Rectal smooth muscle tissue (tissue), 1 donor: ENCODE data around the gene NMBR.
"Not testable (repeated sequence)": the region's sequence is repeated elsewhere in the genome, so short reads cannot be mapped to it uniquely, and the experiment has no call there.

ENCODE experiments used
- H3K27ac ChIP-seq: one replicate; pipeline ENCODE4 v1.7.0; 2013; ENCODE audit warnings: low read depth, low read length, inconsistent platforms
- H3K27me3 ChIP-seq: one replicate; pipeline ENCODE4 v1.7.0; 2013; ENCODE audit warnings: low read length; ENCODE audit not compliant: control insufficient read depth, insufficient read depth
- H3K36me3 ChIP-seq: one replicate; pipeline ENCODE4 v1.7.0; 2013; ENCODE audit warnings: low read length; ENCODE audit not compliant: control insufficient read depth, insufficient read depth
- H3K4me1 ChIP-seq: one replicate; pipeline ENCODE4 v1.7.0; 2013; ENCODE audit warnings: low read length; ENCODE audit not compliant: control insufficient read depth, insufficient read depth
- H3K4me3 ChIP-seq: one replicate; pipeline ENCODE4 v1.7.0; 2013; ENCODE audit warnings: low read length
- H3K9ac ChIP-seq: one replicate; pipeline ENCODE4 v1.7.0; 2013; ENCODE audit warnings: low read length

NMBR gene

DNA sequence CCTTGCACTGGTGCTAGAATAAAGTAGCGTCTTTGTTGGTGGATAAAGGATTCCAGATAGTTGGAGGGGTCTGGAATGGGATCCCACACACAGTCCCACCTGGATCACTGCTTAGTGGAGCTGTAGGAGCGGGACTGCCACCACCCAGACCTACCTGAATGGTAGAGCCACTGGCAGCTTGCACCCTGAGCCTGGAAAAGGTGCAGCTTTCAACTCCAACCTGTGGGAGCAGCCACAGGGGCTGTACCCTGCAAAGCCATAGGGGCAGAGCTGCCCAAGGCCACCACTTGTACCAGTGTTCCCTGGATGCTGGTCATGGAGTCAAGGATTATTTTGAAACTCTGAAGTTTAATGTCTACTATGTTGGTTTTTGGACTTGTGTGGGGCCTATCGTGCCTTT, 27.1 kb upstream of the NMBR start:
- Histone ChIP-seq H3K27me3 (no peaks in the 10 kb centered on the region), H3K9ac (no peak overlapping the region), H3K36me3 (peaks cover 2% of the 10 kb centered on the region), H3K27ac (no peak overlapping the region), H3K4me3 (no peak overlapping the region), H3K4me1 (no peaks in the 10 kb centered on the region)

DNA sequence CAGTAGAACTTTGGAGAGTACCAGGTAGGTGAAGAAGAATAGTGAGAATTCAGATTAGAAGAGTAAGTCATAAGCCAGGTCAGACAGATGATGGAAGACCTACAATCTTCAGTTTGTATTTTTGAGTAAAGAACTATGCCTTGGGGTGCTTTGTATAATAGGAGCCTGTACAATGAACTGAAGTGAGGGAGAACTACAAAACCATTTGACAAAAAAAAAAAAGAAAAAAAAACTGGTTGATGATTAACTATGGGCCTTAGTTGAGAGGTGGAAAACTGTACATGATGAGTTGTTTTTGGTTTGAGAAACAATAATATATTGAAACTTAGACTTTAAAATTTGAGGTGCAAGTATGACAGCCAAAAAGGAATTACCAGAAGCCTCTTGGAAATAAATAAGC, 25.8 kb upstream of the NMBR start:
- H3K27me3 ChIP-seq, result no peaks in the 10 kb centered on the region
- H3K27ac ChIP-seq, result no peak overlapping the region
- peaks cover 2% of the 10 kb centered on the region for H3K36me3 ChIP-seq
- H3K4me3 ChIP-seq, result no peak overlapping the region
- H3K4me1 ChIP-seq, result no peaks in the 10 kb centered on the region
- no peak overlapping the region for H3K9ac ChIP-seq

DNA sequence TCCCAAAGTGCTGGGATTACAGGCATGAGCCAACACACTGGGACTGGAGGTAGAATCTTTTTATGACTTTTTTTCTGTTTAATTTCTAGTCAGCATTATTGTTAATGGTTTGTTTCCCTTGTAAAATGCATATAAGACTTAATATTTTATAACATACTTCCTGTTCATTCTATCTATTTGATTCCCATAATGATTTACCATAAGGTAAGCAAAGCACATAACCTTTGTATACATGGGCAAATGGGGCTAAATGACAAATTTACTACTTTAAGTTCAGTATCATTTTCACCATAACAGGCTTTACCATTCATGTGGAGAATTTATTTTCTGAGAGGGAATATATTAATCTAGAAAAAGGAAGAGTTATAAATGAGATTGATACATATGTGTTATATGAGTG, 24.4 kb upstream of the NMBR start:
- Histone ChIP-seq H3K36me3 (peaks cover 6% of the 10 kb centered on the region), H3K9ac (no peak overlapping the region), H3K27ac (no peak overlapping the region), H3K4me3 (no peak overlapping the region), H3K4me1 (no peaks in the 10 kb centered on the region), H3K27me3 (no peaks in the 10 kb centered on the region)

DNA sequence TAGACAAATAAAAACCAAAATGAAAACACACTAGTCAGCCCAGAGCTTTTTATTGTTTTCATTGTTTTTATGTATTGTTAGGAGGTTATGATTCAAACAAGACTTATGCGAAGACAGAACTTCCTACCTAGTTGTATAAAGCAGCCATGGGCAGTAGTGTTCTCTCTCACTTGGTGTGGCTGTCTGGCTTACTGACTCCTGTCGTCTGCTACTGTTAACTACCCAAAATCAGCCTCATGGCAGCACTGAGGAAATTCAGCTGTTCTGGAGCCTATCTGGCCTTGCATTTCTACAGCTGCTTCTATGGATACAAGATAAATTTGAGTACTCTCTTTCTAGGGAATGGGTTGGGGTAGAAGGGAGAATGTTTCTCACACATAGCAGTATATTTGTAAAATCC, 20.6 kb upstream of the NMBR start:
- no peaks in the 10 kb centered on the region for H3K27me3 ChIP-seq
- H3K9ac ChIP-seq, result no peak overlapping the region
- H3K4me3 ChIP-seq, result no peak overlapping the region
- no peak overlapping the region for H3K27ac ChIP-seq
- H3K36me3 ChIP-seq, result peaks cover 3% of the 10 kb centered on the region
- no peaks in the 10 kb centered on the region for H3K4me1 ChIP-seq

DNA sequence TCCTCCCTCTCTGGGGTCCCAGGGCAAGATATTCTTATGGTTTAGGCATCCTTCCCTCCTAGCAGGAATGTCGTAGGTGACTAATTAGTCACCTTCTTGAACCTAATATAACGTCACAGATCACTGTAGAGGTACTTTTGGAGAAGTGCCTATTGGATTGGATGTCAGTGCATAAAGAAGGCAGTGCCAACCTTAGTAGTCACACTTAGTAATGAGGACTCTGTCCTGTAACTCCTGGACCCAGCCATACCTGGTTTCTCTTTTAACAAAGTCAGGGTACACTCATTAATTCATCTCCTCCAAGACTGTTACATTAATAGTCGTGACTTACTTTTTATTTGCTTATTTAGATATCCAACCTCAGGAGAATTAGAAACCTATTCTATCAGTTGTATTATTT, 20.1 kb upstream of the NMBR start:
- H3K9ac ChIP-seq, result no peak overlapping the region
- H3K4me1 ChIP-seq, result no peaks in the 10 kb centered on the region
- H3K36me3 ChIP-seq, result peaks cover 3% of the 10 kb centered on the region
- no peak overlapping the region for H3K4me3 ChIP-seq
- H3K27ac ChIP-seq, result no peak overlapping the region
- no peaks in the 10 kb centered on the region for H3K27me3 ChIP-seq

DNA sequence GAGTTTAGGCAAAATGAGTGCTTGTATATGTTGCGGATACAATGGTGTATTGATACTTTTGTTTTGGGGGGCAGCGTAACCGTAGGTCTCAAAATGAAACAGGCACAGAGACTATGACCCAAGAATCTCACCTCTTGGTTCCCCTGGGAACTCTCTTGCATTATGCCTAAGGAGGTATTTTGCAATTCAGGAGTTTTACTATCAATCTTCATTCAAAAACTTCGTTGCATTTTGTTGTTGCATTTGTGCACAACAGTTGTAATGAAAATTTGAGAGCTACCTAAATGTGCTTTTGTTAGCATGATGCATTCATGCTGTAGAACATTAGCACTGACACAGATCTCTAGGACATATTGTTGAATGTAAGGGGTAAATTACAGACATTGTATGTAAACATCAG, 18.3 kb upstream of the NMBR start:
- Histone ChIP-seq H3K4me1 (no peaks in the 10 kb centered on the region), H3K4me3 (no peak overlapping the region), H3K27me3 (no peaks in the 10 kb centered on the region), H3K36me3 (peaks cover 3% of the 10 kb centered on the region), H3K9ac (no peak overlapping the region), H3K27ac (no peak overlapping the region)

DNA sequence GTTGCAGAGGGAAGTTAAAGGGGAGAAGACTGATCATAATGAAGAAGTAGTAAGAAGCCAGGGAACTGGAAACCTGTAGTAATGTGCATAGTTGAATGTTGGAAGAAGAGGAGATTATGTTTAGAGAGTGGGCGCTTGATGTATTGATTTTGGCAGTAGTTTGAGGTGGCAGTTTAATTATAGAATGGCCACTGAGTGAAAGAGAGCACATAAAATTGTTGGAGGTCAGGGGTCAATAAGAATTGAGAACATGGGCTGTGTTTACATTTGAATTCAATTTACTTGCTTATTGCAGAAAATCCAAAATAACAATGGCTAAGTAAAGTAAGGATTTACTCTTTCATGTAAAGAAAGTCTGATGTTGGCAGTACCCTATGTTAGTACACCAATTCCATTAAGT, 15.9 kb upstream of the NMBR start:
- Histone ChIP-seq H3K27me3 (no peaks in the 10 kb centered on the region), H3K36me3 (peaks cover 3% of the 10 kb centered on the region), H3K9ac (no peak overlapping the region), H3K4me1 (no peaks in the 10 kb centered on the region), H3K4me3 (no peak overlapping the region), H3K27ac (no peak overlapping the region)

GRCh38 chr6:142156758-142157068, 9.8 kb upstream of the NMBR start:
- H3K27me3 ChIP-seq, H3K4me1 ChIP-seq, H3K4me3 ChIP-seq, H3K36me3 ChIP-seq, H3K9ac ChIP-seq, H3K27ac ChIP-seq: not testable (repeated sequence)

- Histone ChIP-seq H3K9ac (no peak overlapping the region), H3K36me3 (no peaks in the 10 kb centered on the region), H3K4me1 (no peaks in the 10 kb centered on the region), H3K27ac (no peak overlapping the region), H3K27me3 (no peaks in the 10 kb centered on the region), H3K4me3 (no peak overlapping the region)
Observed at GRCh38 chr6:142155895-142156757, 9.2 kb upstream of the NMBR start.

DNA sequence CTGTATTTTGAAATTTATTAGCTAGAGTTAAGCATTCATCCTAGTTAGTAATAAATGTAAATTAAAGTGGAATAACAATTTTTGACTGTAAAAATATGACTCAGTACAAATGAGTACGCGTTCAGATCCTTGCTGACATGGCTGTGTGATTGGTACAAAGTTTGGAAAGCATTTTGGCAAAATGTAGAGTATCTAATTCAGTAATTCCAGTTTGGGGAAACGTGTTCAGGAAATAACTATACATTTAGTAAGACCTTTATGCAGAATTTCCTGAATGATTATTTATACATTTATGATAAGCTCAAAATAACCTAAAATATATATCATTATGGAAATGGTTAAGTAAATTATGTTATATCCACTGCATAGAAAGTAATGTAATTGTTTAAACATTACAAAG, 8.2 kb upstream of the NMBR start:
- Histone ChIP-seq H3K27ac (no peak overlapping the region), H3K9ac (no peak overlapping the region), H3K4me1 (no peaks in the 10 kb centered on the region), H3K27me3 (no peaks in the 10 kb centered on the region), H3K4me3 (no peak overlapping the region), H3K36me3 (no peaks in the 10 kb centered on the region)

DNA sequence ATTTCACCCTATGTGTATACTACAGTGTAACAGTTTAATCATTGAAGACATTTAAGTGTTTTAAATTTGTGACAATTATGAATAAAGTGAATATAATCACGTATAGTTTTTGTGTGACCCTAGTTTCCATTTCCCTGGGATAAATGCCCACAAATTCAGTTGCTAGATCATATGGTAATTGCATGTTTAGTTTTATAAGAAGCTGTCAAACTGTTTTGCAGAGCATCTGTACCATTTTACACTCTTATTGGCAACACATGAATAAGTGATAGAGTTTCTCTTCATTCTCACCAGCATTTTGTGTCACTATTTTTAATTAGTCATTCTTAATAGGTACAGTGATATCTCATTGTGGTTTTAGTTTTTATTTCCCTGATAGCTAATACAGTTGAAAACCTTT, 7.4 kb upstream of the NMBR start:
- H3K27me3 ChIP-seq, result no peaks in the 10 kb centered on the region
- no peaks in the 10 kb centered on the region for H3K36me3 ChIP-seq
- no peak overlapping the region for H3K4me3 ChIP-seq
- no peak overlapping the region for H3K27ac ChIP-seq
- no peak overlapping the region for H3K9ac ChIP-seq
- no peaks in the 10 kb centered on the region for H3K4me1 ChIP-seq

DNA sequence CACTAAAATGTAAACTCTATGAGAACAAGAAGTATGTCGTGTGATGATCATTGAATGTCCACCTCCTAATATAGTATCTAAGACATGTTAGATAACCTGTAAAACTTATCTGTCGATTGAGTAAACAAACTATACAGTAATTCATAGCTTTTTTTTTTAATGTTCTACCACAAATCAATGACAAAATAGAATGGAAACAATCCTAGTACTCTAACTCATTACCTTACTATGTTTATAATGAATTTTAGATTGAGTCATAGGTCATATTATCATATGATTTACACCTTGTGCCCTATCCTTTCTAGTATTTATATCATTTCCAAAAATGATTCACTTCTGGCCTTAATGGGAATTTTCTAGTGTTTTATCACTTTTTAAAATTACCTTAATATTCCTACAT, 6.3 kb upstream of the NMBR start:
- no peak overlapping the region for H3K27ac ChIP-seq
- H3K4me3 ChIP-seq, result no peak overlapping the region
- no peaks in the 10 kb centered on the region for H3K27me3 ChIP-seq
- H3K9ac ChIP-seq, result no peak overlapping the region
- no peaks in the 10 kb centered on the region for H3K36me3 ChIP-seq
- peaks cover 4% of the 10 kb centered on the region for H3K4me1 ChIP-seq

DNA sequence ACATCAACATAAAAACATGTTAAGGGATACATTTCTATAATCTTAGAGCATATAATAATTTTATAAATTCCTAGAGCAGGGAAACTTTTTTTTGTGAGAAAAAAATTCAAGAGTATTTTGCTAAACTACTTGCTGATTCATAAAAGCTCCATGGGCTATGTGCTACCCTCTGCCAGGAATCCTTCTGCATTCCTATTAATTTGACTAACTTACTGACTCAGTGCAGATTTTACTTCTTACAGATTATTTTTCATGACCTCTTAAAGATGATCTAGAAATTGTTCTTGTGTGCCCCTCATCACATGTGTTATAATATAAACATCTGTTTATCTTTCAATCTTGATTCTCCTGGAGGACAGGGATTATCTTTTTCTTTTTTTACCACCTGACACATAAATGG, 5.8 kb upstream of the NMBR start:
- Histone ChIP-seq H3K4me3 (no peak overlapping the region), H3K27ac (no peak overlapping the region), H3K9ac (no peak overlapping the region), H3K36me3 (no peaks in the 10 kb centered on the region), H3K27me3 (no peaks in the 10 kb centered on the region), H3K4me1 (peaks cover 9% of the 10 kb centered on the region)
